RKO (cell line): ENCODE measurements around the gene SLC7A4.
"Not testable (repeated sequence)": the region's sequence is repeated elsewhere in the genome, so short reads cannot be mapped to it uniquely, and the experiment has no call there.

Experiments
- DNase-seq: peaks from one replicate; pipeline ENCODE4 v3.0.0-alpha.2; 2016; ENCODE audit warnings: low spot score

The SLC7A4 gene

DNA sequence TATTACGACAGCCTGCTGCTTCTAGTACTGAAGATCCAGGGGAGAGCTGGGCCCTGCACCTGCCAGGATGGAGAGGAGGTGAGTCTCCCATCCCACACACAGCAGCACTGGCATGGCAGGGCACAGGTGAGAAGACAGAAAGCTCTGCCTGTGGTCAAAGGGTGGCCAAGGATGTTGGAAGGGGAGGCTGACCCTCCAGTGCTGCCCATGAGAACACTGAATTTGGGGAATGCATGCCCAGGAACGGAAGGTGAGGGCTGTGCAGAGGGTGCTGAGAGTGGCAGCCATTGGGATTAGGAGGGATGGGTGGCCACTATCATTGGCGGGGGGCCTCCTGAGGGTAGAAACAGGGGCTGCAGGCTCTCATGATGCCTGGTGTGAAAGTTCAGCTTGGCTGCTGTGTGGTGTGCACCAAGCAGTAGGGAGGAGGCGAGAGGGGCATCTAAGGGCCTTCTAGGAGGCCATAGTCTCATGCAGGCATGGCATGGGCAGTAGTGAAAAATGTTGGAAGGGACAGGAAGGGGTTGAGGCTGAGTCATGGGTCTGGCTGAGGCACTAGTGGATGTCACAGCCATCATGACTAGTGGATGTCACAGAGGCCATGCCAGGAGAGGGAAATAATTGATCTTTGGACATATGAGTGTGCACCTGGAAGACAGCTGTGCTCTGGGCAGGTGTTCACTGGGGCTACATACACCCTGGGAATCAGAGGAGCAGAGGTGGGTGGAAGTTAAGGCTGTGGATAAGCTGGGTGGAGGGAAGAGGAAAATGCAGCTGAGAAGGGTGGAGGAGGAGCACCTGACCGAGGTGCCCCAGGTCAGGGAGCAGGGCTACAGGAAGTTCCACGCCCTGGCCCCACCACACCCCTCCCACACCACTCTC, 10.9 kb upstream of the SLC7A4 start:
- peak; percentile 20 for DNase-seq

DNA sequence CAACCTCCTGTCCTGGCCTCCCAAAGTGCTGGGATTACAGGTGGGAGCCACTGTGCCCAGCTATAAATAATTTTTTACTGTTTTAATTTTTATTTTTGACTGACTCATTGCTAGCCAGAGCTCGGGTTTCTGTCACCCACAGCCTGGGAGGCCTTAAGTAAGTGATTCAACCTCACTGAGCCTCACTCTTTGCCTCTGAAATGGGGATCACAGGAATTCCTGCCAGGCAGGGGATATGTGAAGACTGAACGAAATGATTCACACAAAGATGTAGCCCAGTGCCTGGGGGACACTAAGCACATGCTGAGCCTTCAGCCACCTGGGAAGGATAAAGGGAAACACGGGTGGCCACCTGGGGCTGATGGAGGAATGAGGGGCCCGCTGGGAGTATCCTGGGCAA, 9.6 kb upstream of the SLC7A4 start:
- DNase-seq: peak; percentile 19

DNA sequence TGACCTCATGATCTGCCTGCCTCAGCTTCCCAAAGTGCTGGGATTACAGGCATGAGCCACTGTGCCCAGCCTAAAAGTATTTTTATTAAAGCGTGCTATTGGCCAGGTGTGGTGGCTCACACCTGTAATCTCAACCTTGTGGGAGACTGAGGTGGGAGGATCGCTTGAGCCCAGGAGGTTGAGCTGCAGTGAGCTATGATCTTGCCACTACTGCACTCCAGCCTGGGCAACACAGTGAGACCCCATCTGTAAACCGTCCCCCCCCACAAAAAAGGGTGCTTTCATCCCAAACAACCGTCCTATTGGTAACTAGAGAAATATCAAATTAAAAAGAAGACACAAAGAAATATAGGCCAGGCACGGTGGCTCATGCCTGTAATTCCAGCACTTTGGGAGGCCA, 6.8 kb upstream of the SLC7A4 start:
- not testable (repeated sequence) for DNase-seq

GRCh38 chr22:21038405-21038804, 6.0 kb upstream of the SLC7A4 start:
- no peak for DNase-seq

- DNase-seq: no peak
These were observed 2.6 kb upstream of the SLC7A4 start for GRCh38 chr22:21034989-21035388.

- no peak for DNase-seq
These were observed 1.5 kb upstream of the SLC7A4 start for GRCh38 chr22:21033895-21034294.

DNA sequence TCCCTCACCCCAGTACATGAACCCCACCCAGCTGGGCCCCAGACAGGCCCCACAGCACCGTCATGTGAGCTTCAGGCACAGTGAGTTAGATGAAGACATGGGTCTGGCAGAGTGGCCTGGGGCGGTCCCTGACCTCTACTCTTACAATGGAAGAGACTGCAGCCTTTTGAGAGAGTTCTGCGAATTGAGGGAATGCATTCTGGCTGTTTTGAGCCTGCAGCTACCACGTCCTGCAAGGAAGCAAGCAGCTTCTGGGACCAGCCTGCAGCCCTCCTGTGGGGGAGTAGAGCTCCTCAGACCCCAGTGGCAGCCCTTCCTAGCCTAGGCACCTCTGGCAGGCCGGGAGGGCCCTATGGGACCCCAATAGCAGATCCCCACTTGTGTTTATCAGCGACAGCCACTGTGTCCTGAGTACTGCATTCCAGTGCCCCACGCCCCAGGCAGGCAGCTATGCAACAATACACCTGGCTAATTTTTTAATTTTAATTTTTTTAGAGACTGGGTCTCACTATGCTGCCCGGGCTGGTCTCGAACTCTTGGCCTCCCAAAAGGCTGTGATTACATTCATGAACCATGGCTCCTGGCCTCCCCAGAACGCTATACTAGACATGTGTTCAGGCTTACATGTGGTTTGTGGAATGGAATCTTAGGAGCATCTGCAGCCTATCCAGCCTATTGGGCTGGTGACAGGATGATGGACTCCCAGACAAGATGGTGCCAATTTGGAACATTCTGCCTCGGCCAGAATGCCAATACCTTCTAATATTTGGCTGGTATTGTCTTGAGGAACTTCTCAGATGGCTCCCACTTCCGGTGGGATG, 717 bp upstream of the SLC7A4 start:
- DNase-seq: no peak

DNA sequence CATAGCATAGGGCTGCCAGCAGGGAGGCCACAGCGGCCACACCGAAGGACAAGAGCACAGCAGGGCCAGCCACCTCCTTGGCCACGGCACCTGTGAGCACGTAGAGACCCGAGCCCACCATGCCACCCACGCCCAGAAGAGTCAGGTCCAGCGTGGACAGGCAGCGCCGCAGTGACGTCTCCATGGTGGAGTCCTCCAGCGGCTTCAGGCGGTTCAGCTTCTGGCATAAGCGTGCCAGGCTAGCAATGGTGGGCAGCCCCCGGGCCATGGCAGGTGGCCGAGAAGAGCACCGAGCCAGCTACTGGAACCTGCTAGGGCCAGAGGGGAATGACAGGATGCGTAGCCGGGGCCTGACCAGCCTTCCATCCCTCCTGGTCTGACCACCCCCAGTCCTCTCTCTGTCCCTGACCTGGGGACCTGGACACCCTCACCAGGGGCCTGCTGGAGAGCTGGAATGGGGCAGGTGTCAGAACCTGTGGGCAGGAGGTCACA, 770 bp downstream of the SLC7A4 start:
- no peak for DNase-seq

DNA sequence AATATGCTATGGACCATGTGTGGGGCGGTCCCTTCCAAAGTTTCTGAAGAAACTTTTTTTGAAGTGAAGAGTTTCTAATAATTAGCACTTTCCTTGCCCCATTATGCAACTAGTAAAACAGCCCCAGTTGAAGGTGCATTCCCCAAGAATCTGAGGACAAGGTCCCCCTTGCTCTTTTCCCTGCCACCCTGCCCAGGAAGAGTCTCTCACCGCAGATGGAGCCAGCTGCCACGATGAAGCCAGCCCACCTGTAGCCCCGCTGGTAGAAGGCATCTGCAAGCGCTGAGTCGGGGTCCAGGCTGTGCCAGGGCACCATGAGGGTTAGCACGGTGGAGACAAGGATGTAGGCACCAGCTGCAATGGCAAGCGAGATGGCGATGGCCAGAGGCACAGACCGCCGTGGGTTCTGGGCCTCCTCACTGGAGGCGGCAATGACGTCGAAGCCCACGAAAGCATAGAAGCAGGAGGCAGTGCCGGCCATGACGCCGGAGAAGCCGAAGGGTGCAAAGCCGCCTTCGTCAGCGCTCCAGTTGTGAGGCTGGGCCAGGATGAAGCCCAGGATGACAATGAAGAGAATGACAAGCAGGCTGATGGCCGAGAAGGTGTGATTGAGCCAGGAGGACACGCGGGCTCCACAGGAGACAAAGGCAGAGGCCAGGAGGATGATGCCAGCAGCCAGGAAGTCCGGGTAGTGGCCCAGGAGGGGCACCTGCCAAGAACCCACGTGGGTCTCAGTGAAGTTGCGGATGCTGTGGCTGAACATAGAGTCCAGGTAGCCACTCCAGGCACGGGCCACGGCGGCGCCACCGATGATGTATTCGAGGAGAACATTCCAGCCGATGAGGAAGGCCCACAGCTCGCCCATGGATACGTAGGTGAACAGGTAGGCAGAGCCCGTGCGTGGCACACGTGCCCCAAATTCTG, 1.5 kb downstream of the SLC7A4 start:
- DNase-seq: no peak

DNA sequence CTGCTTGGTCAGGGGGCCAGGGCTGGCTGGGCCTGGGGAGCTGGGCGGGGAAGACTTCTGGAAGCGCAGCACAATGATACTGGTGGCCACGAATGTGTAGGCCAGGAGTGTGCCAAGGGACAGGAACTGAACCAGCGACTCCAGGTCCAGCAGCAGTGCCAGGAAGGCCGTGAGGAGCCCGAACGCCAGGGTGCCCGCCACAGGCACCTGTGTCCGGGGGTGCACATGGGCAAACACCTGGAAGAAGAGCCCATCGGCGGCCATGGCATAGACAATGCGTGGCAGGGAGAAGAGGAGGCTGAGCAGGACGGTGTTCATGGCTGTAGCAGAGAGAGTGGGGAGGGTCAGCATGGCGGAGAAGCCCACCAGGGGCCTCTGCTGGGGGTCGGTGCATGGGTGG, 2.3 kb downstream of the SLC7A4 start:
- DNase-seq: no peak

DNA sequence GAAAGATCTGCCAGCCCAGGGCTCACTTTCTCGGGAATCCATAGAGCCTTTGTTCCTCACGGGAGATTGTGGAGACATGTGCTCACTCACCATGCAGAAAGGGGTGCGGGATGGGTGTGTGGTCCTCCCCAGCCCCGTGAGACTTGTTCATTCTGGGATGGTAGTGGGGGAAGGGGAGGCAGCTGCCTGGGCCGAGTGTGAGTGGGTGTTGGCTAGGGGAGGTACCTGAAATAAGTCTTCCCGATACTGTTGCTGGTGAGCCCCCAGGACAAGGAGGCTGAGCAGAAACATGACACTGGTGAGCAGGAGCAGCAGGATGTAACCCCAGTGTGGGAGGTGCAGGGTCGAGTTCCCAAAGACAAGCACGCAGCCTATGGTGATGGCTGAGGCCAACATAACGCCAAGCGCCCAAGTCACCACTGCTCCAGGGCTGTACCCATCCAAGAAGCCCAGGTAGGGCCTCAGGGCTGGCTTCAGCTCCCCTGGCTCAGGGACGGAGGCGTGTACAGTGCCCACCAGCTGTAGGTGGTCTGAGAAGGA, 2.8 kb downstream of the SLC7A4 start:
- no peak for DNase-seq

DNA sequence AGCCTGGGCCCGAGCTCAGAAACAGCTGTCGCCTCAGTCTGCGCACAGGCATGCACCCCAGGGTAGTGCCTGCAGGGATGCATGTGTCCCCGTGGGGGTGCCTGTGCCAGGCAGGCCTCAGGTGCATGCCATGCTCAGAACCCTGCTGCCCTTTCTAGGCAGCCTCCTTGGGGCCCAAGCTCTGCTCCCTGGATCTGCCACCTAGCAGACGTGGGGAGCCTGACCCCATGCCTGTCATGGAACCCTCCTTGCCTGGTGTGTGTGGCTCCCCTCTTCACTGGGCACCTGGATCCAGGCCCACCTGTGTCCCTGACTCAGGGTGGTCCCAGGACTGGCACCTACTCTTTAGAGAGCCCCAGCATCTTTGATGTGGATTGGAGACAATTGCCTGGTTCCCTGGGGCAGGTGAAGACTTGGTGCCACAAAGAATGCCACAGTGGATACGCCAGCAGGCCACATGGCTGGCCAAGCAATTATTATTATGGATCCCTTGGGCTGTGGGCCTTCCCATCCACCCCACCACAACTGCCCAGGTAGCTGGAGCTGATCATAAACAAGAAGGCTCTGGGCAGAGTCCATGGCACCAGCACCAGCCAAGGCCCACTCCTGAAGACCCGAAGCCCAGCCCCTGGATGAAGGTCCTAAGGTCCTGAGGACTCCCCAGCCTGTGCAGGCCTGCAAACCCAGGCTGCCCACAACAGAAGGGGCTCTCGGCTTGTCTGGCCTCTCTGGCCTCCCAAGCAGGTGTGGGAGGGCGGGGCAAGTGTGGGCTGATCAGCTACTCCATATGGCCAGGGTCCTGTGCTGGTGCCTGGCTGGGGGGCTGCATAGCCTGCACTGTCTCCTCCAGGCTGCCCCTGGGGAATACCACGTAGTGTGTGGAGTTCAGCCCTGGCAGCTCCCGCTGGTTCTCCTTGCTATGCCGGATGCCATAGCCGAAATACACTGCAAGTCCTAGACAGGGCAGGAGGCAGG, 3.8 kb downstream of the SLC7A4 start:
- no peak for DNase-seq

GRCh38 chr22:21026783-21027692, 5.3 kb downstream of the SLC7A4 start:
- DNase-seq: no peak

DNA sequence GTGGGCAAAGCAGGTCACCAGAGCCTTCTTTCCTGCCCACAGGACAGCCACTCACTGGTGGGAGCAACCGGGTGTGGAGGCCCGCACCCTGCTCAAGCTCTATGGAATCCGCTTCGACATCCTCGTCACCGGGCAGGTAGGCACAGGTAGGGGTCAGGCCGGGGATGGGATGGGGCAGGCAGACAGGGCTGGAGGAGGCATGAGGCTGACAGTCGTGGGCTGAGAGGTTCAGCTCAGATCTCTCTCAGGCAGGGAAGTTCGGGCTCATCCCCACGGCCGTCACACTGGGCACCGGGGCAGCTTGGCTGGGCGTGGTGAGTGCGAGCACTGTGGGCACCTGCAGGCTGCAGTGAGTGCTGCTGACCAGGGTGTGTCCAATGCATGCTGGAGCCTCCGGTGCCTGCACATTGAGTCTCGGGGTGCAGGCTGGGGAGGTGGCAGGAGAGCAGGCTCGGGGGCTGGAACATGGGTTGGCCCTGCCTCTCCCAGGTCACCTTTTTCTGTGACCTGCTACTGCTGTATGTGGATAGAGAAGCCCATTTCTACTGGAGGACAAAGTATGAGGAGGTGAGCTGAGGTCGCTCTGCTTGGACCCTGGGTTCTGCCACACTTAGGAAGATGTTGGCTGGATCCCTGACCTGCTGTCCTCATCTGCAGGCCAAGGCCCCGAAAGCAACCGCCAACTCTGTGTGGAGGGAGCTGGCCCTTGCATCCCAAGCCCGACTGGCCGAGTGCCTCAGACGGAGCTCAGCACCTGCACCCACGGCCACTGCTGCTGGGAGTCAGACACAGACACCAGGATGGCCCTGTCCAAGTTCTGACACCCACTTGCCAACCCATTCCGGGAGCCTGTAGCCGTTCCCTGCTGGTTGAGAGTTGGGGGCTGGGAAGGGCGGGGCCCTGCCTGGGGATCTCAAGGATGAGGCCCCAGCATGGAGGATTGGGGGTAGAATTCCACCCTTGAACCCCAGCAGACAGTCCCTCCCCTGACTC, 6.3 kb downstream of the SLC7A4 start:
- no peak for DNase-seq

GRCh38 chr22:21025266-21025665, 7.1 kb downstream of the SLC7A4 start:
- no peak for DNase-seq

DNA sequence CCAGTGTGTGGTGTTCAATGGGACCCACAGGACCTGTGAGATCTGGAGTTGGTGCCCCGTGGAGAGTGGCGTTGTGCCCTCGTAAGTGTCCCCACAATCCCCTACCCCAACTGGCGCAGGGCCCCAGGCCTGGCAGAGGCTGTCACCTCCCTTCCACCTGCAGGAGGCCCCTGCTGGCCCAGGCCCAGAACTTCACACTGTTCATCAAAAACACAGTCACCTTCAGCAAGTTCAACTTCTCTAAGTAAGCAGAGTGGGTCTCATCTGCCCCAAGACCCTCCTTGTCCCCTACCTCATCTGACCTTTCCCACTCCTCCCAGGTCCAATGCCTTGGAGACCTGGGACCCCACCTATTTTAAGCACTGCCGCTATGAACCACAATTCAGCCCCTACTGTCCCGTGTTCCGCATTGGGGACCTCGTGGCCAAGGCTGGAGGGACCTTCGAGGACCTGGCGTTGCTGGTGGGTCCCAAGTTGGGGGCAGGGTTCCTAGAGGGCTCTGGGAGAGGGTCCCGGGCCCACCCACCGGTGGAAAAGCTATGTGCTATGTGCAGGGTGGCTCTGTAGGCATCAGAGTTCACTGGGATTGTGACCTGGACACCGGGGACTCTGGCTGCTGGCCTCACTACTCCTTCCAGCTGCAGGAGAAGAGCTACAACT, 9.3 kb downstream of the SLC7A4 start:
- DNase-seq: no peak

GRCh38 chr22:21022507-21022906, 9.9 kb downstream of the SLC7A4 start:
- no peak for DNase-seq
